HG02938 (cell line): ENCODE data around the gene HPS1.
A peak's percentile ranks its signal among the peaks of the same experiment; 100 is the strongest.

Experiments used
- ATAC-seq: cut with Tn5 transposase; IDR thresholded peaks from one replicate; pipeline ENCODE4 v1.9.1; 2021; ENCODE audit warnings: mild to moderate bottlenecking, moderate library complexity; ENCODE audit not compliant: unreplicated experiment

Gene HPS1

DNA sequence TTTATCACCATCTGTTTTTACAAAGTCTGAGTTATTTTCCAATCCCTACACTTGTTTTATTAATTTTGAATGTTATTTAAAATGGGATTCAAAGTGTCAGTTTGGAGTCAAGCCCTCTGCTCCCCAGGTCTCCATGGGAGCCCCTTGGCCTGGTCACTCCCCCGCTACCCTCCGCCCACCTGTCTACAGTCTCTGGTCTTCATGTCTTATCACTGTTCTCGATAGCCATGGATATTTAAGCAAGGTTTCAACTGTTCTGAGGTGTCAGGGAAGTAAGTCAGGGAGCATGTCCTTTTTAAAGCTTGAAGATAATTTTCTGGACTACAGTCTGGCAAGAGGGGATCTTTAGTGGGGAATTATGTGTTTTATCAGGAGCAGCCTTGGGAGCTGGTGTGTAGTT, 19.1 kb upstream of the HPS1 start:
- ATAC-seq = no peak

DNA sequence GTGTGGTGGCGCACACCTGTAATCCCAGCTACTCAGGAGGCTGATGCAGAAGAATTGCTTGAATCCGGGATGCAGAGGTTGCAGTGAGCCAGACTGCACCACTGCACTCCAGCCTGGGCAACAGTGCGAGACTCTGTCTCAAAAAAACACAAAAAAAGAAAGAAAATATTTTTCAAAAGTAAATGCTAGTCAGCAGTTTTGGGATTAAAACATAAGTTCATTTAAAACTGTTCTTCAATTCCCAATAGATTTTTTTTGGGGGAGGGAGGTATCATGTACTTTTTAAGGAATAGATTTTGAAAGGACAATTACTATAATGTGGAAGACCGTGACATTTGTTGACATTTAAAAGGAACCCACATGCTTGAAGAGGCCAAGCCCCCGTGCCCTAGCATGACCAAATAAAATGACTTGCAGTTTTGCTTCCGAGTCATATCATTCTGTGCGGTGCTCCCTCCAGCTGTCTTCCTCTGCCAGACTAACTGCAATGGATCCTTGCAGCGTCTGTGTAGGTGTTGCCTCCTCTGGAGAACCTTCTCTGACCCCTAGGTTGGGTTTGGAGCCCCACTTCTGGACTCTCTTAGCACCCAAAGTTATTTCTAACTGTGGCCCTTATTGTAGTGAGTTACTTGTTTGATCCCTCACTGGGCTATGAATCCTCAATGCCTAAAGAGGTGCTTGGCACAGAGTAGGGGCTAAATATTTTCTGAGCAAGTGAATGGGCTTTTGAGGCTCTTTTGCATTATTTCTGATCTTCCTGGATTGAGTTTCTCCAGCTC, 17.4 kb upstream of the HPS1 start:
- ATAC-seq = no peak

DNA sequence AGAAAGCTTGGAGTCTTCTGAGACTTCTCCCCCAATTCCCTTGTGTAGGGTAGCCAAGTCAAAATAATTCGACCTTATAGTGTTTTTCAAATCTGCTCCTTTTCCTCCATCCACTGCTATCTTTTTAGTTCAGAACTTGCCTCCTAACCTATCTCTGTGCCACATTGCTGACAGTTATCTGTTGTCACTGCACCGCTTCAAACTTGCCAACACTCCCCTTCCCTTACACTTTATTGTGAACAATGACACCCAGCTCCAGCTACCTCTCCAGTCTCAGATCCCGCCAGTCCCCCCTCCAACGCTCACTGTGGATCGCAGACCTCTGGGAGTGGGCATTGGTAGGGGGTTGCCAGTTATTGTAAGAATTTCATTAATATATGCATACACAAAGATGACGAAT, 16.3 kb upstream of the HPS1 start:
- no peak for ATAC-seq

DNA sequence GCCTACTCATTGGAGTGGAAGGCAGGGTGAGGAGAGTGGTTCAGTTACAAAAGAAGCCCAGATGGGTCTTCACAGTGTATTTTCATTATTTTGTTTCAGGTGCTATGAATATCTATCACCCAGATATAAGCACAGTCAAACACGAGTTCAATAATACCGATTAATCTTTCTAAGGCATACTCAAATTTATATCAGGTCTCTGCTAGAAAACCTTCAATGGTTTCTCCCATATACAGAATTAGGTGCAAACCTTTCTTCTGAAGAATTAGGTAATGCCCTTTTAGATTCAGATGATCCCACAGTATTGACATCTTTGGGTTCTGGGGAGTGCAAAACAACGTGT, 14.7 kb upstream of the HPS1 start:
- ATAC-seq = no peak

DNA sequence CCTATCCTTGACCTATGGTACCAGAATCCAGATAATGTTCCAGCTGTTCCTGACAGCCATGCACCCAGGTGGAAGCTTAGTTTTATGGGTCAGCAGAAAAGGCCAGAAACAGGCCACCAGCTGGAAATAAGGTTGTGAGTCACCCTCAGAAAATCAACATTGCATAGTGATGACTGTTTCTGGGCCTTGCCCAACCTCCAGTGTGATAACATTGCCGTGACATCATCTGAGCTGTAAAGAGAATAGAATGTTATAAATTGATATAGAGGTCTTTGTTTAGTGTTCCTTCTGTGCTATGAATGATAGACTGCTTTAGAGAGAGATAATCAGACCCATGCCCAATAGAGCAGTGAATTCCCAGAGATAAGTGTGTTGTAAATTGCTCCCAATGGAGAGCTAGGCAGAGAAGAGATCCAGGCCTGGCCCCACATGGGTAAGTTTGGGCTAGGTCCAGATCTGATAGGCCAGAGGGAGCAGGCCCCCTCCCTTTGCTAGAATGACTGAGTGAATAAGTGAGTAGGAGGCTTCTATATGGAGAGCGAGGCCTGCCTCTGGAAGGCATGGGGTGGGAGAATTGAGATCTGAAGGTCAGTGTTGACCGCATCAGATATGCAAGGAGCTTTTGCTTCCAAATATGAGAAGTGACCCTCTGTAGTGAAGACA, 14.2 kb upstream of the HPS1 start:
- ATAC-seq = no peak

DNA sequence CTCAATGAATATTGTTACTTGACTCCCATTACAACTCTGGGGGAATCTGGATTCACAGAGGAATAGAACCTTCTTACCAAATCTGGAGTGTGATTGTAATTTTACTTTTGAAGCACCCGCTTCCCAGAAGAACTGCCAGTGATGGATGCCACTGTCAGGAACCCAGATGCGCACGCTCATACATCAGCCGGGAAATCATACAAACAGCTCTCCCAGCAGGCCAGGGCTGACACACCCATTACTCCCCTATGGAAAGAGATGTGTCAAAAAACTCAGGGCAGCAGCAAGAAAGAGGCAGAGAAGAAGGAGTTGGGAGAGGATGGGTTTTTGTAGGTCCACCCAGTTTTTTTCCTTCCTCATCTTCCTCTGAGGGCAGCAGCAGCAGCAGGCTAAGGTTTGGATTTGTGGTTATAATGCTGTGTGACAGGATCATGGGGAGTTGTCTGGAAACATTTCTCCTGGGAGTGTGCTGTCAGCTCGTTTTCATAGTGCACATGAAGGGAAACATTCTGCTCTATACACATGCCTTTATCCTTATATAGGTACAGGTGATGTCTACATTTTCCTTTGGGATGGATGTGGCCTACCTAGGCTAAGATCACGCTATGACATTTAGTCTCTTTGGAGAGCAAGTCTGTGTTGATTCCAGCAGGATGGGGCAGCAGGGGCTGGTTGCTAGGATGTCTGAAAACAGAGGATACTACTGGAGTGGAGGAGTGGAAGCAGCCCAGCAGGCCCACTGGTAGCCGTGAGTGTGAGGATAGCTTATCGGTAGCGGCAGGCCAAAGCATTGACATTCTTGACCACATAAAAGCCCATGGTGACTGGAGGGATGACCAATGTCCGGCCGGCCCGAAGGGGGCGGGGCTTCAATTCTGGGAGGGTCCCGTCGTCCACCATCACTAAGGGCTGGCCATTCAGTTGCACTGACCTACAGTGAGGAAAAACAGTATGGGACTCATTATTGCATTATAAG, 12.4 kb upstream of the HPS1 start:
- no peak for ATAC-seq

DNA sequence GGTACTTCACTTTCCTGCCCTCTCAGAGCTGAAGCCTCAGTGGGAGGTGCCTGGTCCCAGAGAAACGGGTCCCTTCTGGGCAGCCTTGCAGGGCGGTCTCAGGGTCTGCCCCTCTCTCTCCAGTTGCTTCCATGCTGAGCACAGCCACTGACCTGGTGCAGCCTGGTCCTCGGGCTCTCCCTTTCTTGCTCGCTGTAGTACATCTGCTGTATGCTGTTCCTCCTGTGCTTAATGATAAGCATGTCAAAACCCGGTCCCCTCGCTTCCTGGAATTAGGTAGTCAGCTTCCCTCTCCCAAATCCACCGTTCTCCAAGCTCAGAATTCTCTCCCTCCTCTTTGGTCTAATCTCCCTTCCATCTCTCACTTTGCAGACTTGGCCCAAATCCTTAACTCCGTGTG, 11.0 kb upstream of the HPS1 start:
- ATAC-seq = no peak

DNA sequence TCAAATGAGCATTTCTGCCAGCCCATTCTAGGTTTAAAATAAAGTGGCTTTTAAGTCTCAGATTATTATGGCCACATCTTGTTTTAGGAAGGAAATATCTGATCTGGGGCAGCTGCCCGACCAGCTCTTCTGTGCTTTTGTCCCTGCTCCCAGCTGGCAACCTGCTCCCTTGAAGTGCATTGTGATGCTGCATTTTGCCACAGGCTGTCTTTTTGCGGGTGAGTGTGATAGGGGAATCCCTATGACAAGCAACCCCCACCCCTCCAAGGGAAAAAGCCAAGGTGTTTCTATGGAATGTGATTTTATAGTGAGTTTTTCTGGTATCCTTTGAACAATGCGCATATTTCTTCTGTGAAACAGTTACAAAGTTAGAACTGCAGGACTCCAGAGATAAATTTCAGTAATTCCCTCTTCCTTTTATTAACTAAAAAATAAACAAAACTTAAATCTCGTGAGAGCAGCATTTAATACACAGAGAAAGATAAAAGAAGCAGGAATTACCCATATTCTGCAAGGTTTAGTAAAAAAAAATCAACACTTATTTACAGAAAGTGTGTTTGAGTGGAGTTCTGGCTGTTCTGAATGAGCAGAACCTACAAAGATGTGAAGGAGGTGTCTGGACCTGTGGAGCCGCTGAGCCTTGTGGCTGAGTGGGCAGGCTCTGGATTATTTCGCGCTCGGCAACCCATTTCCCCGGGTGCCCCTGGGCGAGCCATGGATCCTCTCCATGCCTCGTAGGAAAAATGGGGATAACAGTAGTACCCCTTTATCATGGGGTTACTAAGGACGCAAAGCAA, 10.1 kb upstream of the HPS1 start:
- no peak for ATAC-seq

DNA sequence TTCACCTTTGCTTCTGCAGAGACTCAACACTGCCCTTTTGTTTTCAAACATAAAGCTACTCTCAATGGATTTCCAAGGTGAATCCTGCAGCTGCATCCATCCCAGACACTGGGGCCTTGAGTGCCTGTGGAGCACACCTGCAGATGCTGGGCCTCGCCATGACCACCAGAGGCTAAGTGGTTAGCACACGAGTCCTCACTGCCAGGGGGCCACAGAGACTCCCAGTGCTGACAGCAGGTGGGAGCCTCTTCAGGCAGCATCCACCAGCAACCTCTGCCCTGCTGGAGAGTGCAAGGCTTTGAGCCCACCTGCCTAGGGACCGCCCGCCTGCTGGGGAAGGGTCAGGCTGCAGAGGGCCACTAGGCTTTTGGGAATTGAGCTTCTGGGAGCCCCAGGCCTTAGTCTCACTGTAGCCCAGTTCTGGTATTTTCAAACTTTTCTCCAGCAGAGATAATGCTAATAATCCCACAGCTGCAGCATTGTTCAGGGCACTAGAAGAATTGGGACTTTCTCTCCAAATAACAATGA, 9.4 kb upstream of the HPS1 start:
- no peak for ATAC-seq

DNA sequence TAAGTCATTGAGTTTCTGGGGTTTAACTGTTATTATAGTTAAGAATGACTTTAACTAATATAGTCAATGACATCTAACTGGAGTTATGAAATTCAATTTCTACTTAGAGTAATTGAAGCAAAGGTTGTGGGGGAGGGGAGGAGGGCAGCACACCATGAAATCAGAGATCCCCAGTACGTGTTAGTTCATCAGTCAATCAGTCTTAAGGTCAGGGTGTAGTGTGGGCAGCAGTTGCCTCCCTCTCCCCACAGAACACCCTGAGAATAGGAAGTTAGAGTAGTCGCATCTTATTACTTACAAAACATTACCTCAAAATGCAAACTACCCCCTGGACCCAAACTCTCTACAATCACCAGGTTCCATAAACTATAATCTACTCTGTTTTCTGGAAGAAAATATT, 7.0 kb upstream of the HPS1 start:
- ATAC-seq = no peak

DNA sequence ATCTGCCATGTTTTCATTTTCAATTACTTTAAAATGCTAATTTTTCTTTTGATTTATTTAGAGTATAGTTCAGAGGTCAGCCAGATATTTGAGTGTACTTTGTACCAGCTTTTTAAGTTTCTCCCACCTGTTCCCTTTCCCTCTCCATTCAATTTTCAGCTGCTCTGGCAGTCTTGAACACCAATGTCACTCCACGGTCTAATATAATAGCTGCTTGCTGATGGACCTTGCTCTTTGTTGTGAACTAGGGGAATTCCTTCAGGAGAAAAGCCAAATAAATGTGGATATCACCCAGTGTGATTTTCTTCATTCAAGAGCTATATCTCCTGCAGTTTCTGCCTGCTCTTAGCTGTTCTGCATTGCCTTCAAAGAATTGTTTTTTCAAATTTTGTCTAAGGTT, 3.9 kb upstream of the HPS1 start:
- no peak for ATAC-seq

DNA sequence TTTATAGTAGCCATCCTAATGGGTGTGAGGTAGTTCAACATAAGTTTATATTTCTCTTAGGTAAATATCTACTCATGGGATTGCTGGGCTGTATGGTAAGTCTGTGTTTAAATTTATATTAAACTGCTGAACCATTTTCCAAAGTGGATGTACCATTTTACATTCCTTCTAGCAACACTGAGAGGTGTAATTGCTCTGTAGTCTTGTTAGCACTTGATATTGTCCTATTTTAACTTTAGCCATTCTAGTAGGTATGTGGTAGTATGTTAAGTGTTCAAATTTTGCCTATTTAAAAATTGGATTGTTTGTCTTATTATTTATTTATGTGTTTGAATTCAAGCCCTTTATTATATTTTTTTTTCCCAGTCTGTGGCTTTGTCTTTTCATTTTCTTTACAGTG, 2.6 kb upstream of the HPS1 start:
- no peak for ATAC-seq

DNA sequence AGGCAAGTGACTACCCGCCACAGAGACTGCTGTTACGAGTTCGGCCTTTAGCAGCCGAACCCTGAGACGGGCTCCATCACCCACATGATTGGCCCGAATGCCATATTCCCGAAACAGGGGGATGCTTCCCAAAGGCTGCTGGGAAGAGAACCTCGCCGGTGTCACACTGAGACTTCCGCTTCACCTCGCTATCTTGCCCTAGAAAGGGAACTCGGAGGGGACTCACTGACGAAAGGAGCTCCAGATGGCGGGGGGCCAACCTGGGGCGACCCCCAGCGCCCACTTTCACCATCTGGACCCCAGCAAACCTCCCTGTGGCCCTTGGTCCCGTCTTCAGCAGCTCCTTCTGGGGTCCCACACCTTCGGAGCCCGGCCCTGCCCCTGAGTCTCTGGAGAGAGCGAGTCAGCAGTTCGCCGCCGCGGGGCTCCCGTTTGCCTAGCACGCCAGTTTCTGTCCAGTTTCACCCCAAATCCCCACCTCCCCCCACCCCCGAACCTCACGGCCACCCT, 529 bp downstream of the HPS1 start:
- peak; percentile 21 for ATAC-seq

DNA sequence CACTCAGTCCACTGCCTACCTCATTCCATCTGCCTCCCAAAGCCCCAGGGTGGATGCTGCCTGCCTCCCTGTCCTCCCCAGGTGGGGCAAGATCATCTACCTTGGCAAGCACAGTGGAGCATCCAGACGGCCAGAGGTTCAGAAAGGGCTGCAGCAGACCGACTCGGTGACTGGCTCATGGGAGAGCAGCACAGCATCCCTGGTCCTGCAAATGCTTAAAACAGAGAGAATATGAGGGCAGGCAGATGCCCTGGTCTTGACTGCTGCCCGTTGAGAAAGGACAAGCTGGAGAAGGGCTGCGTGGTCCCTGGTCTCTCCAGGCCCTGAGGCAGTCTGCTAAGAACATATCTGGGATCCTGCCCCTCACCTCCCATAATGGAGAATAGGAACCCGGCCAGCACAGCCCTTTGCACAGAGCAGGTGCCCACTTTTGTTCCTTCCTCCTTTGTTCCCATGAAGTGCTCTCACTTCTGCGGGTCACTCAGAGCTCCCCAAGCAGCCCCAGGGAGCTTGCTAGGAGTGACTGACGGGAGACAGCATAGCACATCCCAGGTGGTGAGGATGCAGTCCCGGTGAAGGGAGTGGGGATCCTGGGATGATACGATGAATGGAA, 1.4 kb downstream of the HPS1 start:
- no peak for ATAC-seq

DNA sequence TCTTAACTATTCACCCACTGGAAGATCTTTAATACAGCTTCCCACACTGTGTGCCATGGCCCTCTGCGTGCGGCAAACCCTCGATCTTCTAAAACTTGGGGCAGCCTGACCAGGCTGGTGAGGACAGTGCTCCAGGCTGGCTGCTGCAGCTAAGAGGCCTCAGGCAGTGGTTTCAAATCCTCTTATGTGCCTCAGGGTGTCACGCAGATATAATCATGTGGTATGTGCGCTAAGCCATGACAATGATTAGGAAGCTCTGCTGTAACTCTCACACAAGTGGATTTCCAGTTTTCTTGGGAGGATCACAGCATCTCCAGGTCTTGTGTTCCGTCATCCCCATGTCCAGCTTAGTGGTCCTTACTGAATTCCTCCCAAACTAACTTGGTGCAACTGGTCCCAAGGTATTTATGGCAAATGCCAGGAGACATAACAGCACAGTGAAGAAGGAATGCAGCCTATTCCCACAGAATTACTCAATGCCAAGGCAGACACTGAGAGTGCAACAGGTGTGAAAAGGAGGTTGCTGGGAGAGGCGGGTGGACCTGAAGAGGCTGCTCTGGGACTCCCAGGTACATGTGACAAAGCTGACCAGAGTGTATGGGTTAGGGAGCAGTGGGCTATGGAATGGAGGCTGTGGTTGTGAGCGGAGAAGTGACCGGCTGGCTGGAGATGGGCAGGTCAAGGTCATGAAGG, 2.3 kb downstream of the HPS1 start:
- ATAC-seq = no peak

DNA sequence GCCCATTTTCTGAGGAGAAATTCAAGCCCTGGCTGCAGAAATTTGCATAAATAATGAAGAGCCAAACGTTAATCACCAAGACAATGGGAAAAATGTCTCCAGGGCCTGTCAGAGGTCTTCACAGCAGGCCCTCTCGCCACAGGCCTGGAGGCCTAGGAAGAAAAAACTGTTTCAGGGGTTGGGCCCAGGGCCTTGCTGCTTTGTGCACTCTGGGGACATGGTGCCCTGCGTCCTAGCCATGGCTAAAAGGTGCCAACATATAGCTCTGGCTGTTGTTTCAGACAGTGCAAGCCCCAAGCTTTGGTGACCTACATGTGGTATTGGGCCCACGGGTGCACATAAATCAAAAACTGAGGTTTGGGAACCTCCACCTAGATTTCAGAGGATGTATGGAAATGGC, 8.0 kb downstream of the HPS1 start:
- ATAC-seq = no peak

DNA sequence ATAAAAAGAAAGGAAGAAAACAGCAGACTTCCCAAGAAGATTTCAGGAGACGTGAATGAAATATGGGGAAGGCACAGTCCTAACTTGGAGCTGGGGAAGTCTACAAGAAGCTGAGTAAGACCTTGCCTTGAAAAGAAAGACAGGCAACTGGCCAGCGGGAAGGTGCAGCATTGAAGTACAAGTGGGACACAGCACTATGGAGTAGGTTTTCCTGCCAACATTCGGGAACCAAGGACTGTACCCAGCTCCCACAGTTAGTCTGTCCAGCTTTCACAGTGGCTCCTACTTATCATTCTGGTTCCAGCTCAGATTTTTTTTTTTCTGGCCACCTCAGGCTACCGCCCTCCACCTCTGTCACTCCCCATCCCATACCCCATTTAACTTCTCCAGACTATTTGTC, 10.0 kb downstream of the HPS1 start:
- no peak for ATAC-seq

DNA sequence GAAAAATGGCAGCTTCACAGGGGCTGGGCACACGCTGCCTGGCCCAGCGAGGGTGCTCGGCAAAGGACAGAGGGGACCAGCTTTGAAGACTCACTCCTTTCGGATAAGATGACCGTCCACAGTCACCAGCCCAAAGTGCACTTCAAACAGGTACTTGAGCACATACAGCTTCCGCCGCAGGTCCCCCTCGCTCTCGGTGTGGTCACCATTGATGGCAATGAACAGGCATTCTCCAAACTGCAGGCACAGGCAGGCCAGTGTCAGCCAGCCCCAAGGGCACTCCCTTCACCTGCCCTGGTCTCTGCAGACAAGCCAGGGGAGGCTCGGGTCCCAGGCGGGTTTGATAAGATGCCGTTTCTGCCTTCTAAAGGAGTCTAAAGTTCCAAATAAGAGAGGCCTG, 11.6 kb downstream of the HPS1 start:
- ATAC-seq = no peak
